ENCODE measurements around the gene TENM3.

Gene TENM3

DNA sequence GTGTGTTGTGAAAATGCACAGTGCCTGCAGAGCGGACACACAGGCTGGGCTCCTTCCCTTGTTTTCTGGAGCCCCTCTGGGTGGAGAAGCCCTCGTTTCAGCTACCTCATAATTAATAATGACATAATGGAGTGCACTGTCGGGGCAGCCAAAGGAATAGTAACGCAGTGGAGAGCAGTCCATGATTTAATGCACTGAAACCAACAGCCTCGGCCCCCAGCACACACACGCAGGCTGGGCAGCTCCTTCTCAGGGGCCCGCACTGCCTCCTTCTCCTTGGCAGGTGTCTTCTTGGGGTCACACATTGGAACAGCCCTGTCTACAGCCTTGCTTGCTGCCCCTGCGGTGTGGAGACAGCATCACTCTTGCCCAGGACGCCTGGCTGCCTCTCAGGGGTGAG, 584.8 kb downstream of the TENM3 start:
- no peak for DNase-seq (ENCODE audit: low read depth)
- TF ChIP-seq, protein P1, sequence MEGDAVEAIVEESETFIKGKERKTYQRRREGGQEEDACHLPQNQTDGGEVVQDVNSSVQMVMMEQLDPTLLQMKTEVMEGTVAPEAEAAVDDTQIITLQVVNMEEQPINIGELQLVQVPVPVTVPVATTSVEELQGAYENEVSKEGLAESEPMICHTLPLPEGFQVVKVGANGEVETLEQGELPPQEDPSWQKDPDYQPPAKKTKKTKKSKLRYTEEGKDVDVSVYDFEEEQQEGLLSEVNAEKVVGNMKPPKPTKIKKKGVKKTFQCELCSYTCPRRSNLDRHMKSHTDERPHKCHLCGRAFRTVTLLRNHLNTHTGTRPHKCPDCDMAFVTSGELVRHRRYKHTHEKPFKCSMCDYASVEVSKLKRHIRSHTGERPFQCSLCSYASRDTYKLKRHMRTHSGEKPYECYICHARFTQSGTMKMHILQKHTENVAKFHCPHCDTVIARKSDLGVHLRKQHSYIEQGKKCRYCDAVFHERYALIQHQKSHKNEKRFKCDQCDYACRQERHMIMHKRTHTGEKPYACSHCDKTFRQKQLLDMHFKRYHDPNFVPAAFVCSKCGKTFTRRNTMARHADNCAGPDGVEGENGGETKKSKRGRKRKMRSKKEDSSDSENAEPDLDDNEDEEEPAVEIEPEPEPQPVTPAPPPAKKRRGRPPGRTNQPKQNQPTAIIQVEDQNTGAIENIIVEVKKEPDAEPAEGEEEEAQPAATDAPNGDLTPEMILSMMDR (IDR thresholded peaks at IDR 0.05; ENCODE audit: control insufficient read depth, insufficient read depth, low read depth, low read length, missing control alignments): no peak
- H3K4me3 ChIP-seq (ENCODE audit: control insufficient read depth, low read depth, low read length): no peak overlapping the region

DNA sequence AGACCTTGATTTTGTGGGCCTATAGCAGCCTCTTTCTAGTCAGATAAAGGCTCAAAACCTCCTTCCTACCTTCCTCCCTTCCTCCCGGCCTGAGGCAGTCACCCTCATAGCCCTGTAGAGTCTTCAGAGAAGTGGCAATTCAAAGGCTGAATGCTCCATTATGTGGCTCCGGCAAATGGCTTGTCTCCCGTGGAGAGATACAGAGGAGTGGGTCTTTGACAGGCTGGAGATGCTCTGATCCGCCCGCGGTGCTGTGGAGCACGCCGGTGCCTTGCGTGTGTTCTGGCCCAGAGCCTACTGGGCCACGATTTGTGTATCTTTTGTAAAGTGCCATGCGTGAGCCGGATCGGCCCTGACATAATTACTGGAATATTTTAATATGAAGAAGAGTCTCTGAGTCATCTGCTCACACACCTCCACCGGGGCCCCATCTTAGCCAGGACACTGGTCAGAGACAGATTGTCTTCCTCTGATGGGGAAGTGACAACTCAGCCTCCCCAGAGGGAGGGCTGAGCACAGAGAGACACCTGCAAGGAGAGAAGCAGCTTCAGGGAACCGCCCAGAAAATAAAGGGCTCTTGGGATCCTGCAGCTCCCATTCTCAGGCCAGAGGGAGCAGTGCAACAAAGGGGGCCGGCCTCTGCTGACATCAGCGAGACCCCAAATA, 585.3 kb downstream of the TENM3 start:
- no peak overlapping the region for H3K4me3 ChIP-seq (ENCODE audit: control insufficient read depth, low read depth, low read length)
- TF ChIP-seq, protein P1 (IDR thresholded peaks at IDR 0.05; ENCODE audit: control insufficient read depth, insufficient read depth, low read depth, low read length, missing control alignments): no peak
- no peak for DNase-seq (ENCODE audit: low read depth)

DNA sequence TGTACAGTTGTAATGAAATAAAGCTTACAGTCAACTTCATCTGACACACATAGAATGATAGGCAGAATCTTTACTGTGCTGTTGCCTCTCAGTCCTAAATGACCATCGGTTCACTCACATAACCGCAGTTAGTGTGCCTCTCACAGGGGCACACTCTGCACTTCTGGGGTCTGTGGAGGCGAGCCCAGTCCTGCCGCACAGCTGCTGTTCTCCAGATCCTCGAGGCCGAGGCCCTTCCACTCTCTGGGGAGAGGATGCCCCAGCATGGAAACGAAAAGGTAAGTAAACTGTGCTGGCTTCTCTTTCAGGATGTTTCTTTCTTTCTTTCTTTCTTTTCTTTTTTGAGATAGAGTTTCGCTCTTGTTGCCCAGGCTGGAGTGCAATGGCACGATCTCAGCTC, 586.0 kb downstream of the TENM3 start:
- no peak for DNase-seq (ENCODE audit: low read depth)
- TF ChIP-seq, protein P1 (IDR thresholded peaks at IDR 0.05; ENCODE audit: control insufficient read depth, insufficient read depth, low read depth, low read length, missing control alignments): no peak
- H3K4me3 ChIP-seq (ENCODE audit: control insufficient read depth, low read depth, low read length): no peak overlapping the region

DNA sequence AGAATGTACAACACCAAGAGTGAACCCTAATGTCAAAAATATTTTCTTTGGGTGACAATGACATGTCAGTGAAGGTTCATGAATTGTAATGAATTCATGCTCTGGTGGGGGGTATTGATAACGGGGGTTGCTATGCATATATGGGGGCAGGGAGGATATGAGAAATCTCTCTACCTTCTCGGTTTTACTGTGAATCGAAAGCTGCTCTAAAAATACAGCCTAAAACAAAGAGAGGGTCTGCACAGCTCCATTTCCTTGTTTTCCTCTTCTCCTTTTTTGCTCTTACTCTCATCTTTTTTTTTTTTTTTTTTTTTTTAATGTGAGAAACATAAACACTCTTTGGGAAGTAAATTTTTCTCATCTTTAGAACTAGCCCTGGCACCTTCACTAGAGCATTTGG, 588.2 kb downstream of the TENM3 start:
- DNase-seq (ENCODE audit: low read depth): no peak
- TF ChIP-seq, protein P1 (IDR thresholded peaks at IDR 0.05; ENCODE audit: control insufficient read depth, insufficient read depth, low read depth, low read length, missing control alignments): no peak

DNA sequence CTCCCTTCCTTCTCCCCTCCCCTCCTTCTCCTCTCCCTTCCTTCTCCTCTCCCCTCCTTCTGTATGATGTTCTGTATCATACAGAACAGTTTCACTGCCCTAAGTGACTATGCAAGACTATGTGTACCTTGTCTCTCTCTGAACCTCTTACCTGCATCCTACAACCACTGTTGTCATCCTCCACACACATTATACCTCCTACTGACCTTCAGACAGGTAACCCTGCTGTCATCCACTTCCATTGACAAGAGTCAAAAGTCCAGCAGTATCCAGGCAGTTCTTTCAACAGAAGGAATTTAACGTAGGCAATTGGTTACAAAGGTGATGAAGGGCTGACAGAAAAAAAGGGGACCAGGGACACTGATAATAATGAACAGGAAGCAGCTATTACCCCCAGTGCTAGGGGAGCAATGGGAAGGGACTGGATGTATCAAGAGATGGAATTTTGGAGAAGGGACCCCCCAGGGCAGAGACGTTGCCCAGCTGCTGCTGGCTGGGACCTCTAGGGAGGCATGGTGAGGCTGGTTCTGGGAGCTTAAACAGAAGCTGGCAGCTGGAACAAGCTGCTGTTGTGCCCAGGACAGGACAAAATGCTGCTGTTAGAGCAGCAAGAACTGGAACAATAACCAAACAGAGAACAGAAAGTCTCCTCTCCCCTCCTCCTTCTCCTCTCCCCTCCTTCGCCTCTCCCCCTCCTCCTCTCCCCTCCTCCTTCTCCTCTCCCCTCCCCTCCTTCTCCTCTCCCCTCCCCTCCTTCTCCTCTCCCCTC, 589.3 kb downstream of the TENM3 start:
- TF ChIP-seq, protein P1 (IDR thresholded peaks at IDR 0.05; ENCODE audit: control insufficient read depth, insufficient read depth, low read depth, low read length, missing control alignments): no peak
- no peak for DNase-seq (ENCODE audit: low read depth)
- H3K4me3 ChIP-seq (ENCODE audit: control insufficient read depth, low read depth, low read length): no peak overlapping the region

More for the DNA sequence above, 588.2 kb downstream of the TENM3 start:
- no peak overlapping the region for H3K4me3 ChIP-seq (ENCODE audit: control insufficient read depth, low read depth, low read length)

DNA sequence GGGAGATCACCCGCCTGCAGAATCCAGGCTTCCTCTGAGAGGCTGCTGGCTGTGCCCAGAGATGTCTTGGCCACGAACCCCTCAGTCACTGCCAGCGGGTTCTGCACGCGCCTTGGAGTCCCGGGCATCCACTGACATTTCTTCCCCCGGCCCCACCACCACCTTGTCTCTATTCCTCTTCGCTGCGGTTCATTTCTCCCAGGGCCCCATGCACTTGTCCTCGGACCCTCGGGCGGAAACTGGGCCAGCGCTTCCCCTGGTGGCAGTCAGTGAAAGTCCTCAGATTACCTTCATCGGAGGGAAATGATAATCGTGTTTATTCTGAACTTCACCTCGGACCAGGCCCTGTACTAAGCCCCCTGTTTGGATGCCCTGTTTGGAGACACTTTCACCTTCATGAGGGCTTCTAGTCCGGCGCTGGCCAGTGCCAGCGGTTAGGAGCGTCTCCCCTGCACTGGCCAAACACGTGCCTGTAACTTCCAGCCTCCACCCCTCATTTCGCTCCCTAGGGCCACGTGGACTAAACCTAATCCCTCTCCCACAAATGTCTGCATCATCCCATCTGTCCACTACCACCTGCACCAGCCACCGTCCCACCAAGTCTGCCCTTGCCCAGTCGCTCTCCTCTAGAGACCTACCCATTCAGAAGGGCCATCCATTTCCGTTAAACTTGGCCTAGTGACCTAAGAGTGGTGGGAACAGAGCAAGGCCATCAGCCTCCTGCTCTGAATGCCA, 592.0 kb downstream of the TENM3 start:
- H3K4me3 ChIP-seq (ENCODE audit: control insufficient read depth, low read depth, low read length): no peak overlapping the region
- DNase-seq (ENCODE audit: low read depth): no peak
- TF ChIP-seq, protein P1 (IDR thresholded peaks at IDR 0.05; ENCODE audit: control insufficient read depth, insufficient read depth, low read depth, low read length, missing control alignments): no peak
